ENCODE measurements around the gene CPNE4.

Gene CPNE4

GRCh38 chr3:132006605-132007204 lies 28.1 kb downstream of the CPNE4 start:
- peak; percentile 56 for TF ChIP-seq CTCF (IDR thresholded peaks at IDR 0.05; ENCODE audit: borderline replicate concordance, insufficient read depth, low read depth, low read length)
- no peak overlapping the region for H3K4me3 ChIP-seq (ENCODE audit: low read depth, low read length)

GRCh38 chr3:132004571-132004970 lies 30.2 kb downstream of the CPNE4 start:
- TF ChIP-seq CTCF (IDR thresholded peaks at IDR 0.05; ENCODE audit: borderline replicate concordance, insufficient read depth, low read depth, low read length), result no peak

GRCh38 chr3:132003685-132004084 lies 31.1 kb downstream of the CPNE4 start:
- TF ChIP-seq CTCF (IDR thresholded peaks at IDR 0.05; ENCODE audit: borderline replicate concordance, insufficient read depth, low read depth, low read length), result no peak

More at GRCh38 chr3:132004571-132004970, 30.2 kb downstream of the CPNE4 start:
- no peak overlapping the region for H3K4me3 ChIP-seq (ENCODE audit: low read depth, low read length)

GRCh38 chr3:132001999-132002398 lies 32.8 kb downstream of the CPNE4 start:
- no peak for TF ChIP-seq CTCF (IDR thresholded peaks at IDR 0.05; ENCODE audit: borderline replicate concordance, insufficient read depth, low read depth, low read length)
- no peak overlapping the region for H3K4me3 ChIP-seq (ENCODE audit: low read depth, low read length)

More at GRCh38 chr3:132003685-132004084, 31.1 kb downstream of the CPNE4 start:
- H3K4me3 ChIP-seq (ENCODE audit: low read depth, low read length), result no peak overlapping the region

- no peak for TF ChIP-seq CTCF (IDR thresholded peaks at IDR 0.05; ENCODE audit: borderline replicate concordance, insufficient read depth, low read depth, low read length)
- H3K4me3 ChIP-seq (ENCODE audit: low read depth, low read length), result no peak overlapping the region
Observed at GRCh38 chr3:132001036-132001435, 33.8 kb downstream of the CPNE4 start.

- no peak for TF ChIP-seq CTCF (IDR thresholded peaks at IDR 0.05; ENCODE audit: borderline replicate concordance, insufficient read depth, low read depth, low read length)
- no peak overlapping the region for H3K4me3 ChIP-seq (ENCODE audit: low read depth, low read length)
Observed at GRCh38 chr3:131998027-131998426, 36.8 kb downstream of the CPNE4 start.

- no peak for TF ChIP-seq CTCF (IDR thresholded peaks at IDR 0.05; ENCODE audit: borderline replicate concordance, insufficient read depth, low read depth, low read length)
- H3K4me3 ChIP-seq (ENCODE audit: low read depth, low read length), result no peak overlapping the region
Observed at GRCh38 chr3:131995891-131996290, 38.9 kb downstream of the CPNE4 start.
